SK-N-SH (cell line): ENCODE measurements around the gene MACROD2. TPM values are rescaled to one million over a fixed set of nuclear protein-coding genes. Genes with fewer than 3 reads are reported as not detected.
"Not testable (repeated sequence)": the region's sequence is repeated elsewhere in the genome, so short reads cannot be mapped to it uniquely, and the experiment has no call there.

Experiments
- CTCF ChIA-PET: fragments of 300-600, 350-600 bp; formaldehyde crosslinking; extraction: SDS; loops from one replicate; lab custom pipeline; 2021; lab: Yijun Ruan, JAX
- POLR2A ChIA-PET: fragments of 350-600 bp; sonication (Branson Sonifier 250); formaldehyde crosslinking; extraction: SDS; loops from one replicate; lab custom pipeline; 2020; ENCODE audit warnings: antibody characterized with exemption, inconsistent platforms; lab: Yijun Ruan, JAX
- DNase-seq: peaks from one replicate; pipeline ENCODE4 v3.0.0; 2012
- H2AFZ ChIP-seq: fragments of 200-600 bp; sonication (generic); 2 replicates; pipeline ENCODE4 v1.8.1; 2016; ENCODE audit warnings: antibody characterized with exemption, mild to moderate bottlenecking, low read depth
- H3F3A ChIP-seq: fragments of 200-600 bp; sonication (generic); replicated peaks from 2 replicates; pipeline ENCODE3; 2016; ENCODE audit warnings: antibody characterized with exemption, mild to moderate bottlenecking; ENCODE audit not compliant: insufficient read depth
- H3K27ac ChIP-seq, 2 experiments: fragments of 200-500 bp in 1 of 2; fragments of 200-600 bp in 1 of 2; sonication (Bioruptor generic) in 1 of 2; sonication (generic), shearing (Covaris generic) in 1 of 2; 2 replicates each; pipeline versions ENCODE4 v1.5.1 to v1.6.1; 2014 to 2016; ENCODE audit warnings: low read depth in 2 of 2, inconsistent platforms in 1 of 2, low read length in 1 of 2, mild to moderate bottlenecking in 1 of 2, mixed read lengths in 1 of 2
- H3K27me3 ChIP-seq: fragments of 200-600 bp; sonication (generic), shearing (Covaris generic); 2 replicates; pipeline ENCODE4 v1.6.1; 2016; ENCODE audit warnings: mixed run types; ENCODE audit not compliant: insufficient read depth
- H3K36me3 ChIP-seq, 2 experiments: fragments of 200-500 bp in 1 of 2; fragments of 200-600 bp in 1 of 2; sonication (Bioruptor generic) in 1 of 2; sonication (generic) in 1 of 2; replicated peaks in 1 of 2; 2 replicates each; pipeline versions ENCODE3 to v1.5.1; 2014 to 2016; ENCODE audit warnings: low read length in 1 of 2, mild to moderate bottlenecking in 1 of 2; ENCODE audit not compliant: insufficient read depth in 2 of 2, control insufficient read depth in 1 of 2
- H3K4me1 ChIP-seq, 2 experiments: fragments of 200-500 bp in 1 of 2; fragments of 200-600 bp in 1 of 2; sonication (Bioruptor generic) in 1 of 2; sonication (generic), shearing (Covaris generic) in 1 of 2; 2 replicates each; pipeline versions ENCODE4 v1.5.1 to v1.6.1; 2014 to 2016; ENCODE audit warnings: low read depth in 1 of 2, low read length in 1 of 2, mixed run types in 1 of 2; ENCODE audit not compliant: insufficient read depth in 2 of 2, control insufficient read depth in 1 of 2
- H3K4me2 ChIP-seq: fragments of 200-600 bp; sonication (generic), shearing (Covaris generic); 2 replicates; pipeline ENCODE4 v1.6.1; 2017; ENCODE audit warnings: mixed run types
- H3K4me3 ChIP-seq, 2 experiments: fragments of 200-500 bp in 1 of 2; fragments of 200-600 bp in 1 of 2; sonication (Bioruptor generic) in 1 of 2; sonication (generic), shearing (Covaris generic) in 1 of 2; 2 replicates each; pipeline versions ENCODE4 v1.5.1 to v1.8.1; 2014 to 2016; ENCODE audit warnings: low read depth in 2 of 2, inconsistent platforms in 1 of 2, low read length in 1 of 2, mild to moderate bottlenecking in 1 of 2, mixed read lengths in 1 of 2, moderate library complexity in 1 of 2
- H3K79me2 ChIP-seq: fragments of 200-600 bp; sonication (generic); 2 replicates; pipeline ENCODE4 v1.8.1; 2017; ENCODE audit warnings: mild to moderate bottlenecking; ENCODE audit not compliant: insufficient read depth
- H3K9ac ChIP-seq: fragments of 200-600 bp; sonication (generic); 2 replicates; pipeline ENCODE4 v1.6.1; 2017; ENCODE audit warnings: mixed run types
- H3K9me2 ChIP-seq: fragments of 200-600 bp; sonication (generic); 2 replicates; pipeline ENCODE4 v1.6.1; 2017; ENCODE audit warnings: mixed run types
- H3K9me3 ChIP-seq: fragments of 200-600 bp; sonication (generic); 2 replicates; pipeline ENCODE4 v1.6.1; 2017; ENCODE audit warnings: mixed run types, mild to moderate bottlenecking, moderate library complexity
- H4K20me1 ChIP-seq: fragments of 200-600 bp; sonication (generic); 2 replicates; pipeline ENCODE4 v1.6.1; 2017; ENCODE audit warnings: mild to moderate bottlenecking, mixed run types; ENCODE audit not compliant: insufficient read depth
- EP300 ChIP-seq, 2 experiments: IDR thresholded peaks; 2 replicates each; pipeline versions ENCODE4 v1.4.0 to v1.6.1; 2012; ENCODE audit warnings: borderline replicate concordance in 1 of 2, low read depth in 1 of 2, low read length in 1 of 2
- FOXM1 ChIP-seq: IDR thresholded peaks from 2 replicates; pipeline ENCODE4 v1.4.0; 2012; ENCODE audit warnings: low read depth, mild to moderate bottlenecking
- RCOR1 ChIP-seq: fragments of 150-350 bp; IDR thresholded peaks from 2 replicates; pipeline ENCODE4 v1.6.1; 2017; ENCODE audit warnings: antibody characterized with exemption, low read length
- REST ChIP-seq: IDR thresholded peaks from 2 replicates; pipeline ENCODE4 v1.6.1; 2012; ENCODE audit warnings: mild to moderate bottlenecking, low read depth, low read length, moderate library complexity
- RFX5 ChIP-seq: IDR thresholded peaks from 2 replicates; pipeline ENCODE4 v1.6.1; 2012; ENCODE audit warnings: mild to moderate bottlenecking, improper control_type of control experiment, low read length
- WGBS: methylation state at CpG from one replicate; pipeline ENCODE4 v1.1.6; 2017; ENCODE audit warnings: low lambda C conversion rate; 5-methylcytosine and 5-hydroxymethylcytosine counted together
- polyA plus RNA-seq, 3 experiments: library from polyadenylated mRNA; depleted of rRNA; stranded (reverse); fragments of >200 nt; gene quantifications; 2 replicates each; pipeline ENCODE4 v1.2.3, GENCODE V29; 2012
- TF ChIP-seq, protein P1 (sequence below): IDR thresholded peaks from 2 replicates; pipeline ENCODE4; 2012
- TF ChIP-seq, protein P2 (sequence below): fragments of 150-350 bp; IDR thresholded peaks from 2 replicates; pipeline ENCODE4 v1.6.1; 2017; ENCODE audit warnings: antibody characterized with exemption, low read length, low read depth, borderline replicate concordance

MACROD2 gene
- polyA plus RNA-seq, 1 of the 3 experiments (the other 2 are of a cell fraction): 0.33 TPM

- H3K4me3 ChIP-seq, H3K36me3 ChIP-seq, H3K9me3 ChIP-seq, CTCF ChIA-PET, H3K4me2 ChIP-seq, H3K79me2 ChIP-seq, DNase-seq, POLR2A ChIA-PET, H3K27me3 ChIP-seq, H3K9me2 ChIP-seq, H3K27ac ChIP-seq, H3K9ac ChIP-seq, H2AFZ ChIP-seq, H3K4me1 ChIP-seq, H4K20me1 ChIP-seq, H3F3A ChIP-seq: not testable (repeated sequence)
- WGBS: 84% methylated on average over 3 of the region's 3 CpGs
Measured at GRCh38 chr20:14981486-14981885, 986.2 kb downstream of the MACROD2 start.

GRCh38 chr20:14982324-14982723 is 987.0 kb downstream of the MACROD2 start:
- H3K79me2 ChIP-seq, POLR2A ChIA-PET, DNase-seq, H3K4me2 ChIP-seq, H3K27me3 ChIP-seq, H4K20me1 ChIP-seq, H2AFZ ChIP-seq, H3K27ac ChIP-seq, H3K36me3 ChIP-seq, H3K9me2 ChIP-seq, H3K9ac ChIP-seq, H3F3A ChIP-seq, H3K9me3 ChIP-seq, CTCF ChIA-PET, H3K4me1 ChIP-seq, H3K4me3 ChIP-seq: not testable (repeated sequence)
- 40% methylated on average over 1 of the region's 1 CpG for WGBS

DNA sequence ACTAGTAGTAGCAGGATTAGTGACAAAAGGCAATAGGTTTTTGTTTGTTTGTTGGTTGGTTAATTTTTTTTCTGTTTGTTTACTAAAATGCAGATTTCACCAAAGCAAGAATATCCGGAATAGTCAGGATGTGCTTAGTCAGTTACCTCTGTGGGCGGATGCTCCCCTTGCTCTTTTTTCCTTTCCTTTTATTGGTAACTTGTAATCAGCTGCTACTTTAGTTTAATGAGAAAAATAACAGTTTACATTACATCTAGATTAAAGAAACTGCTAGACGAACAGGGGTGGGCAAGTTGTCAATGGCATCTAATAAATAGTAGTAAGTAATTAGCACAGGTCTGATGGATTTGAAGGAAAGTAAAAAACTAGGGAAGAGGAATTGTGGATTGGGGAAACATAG is 989.0 kb downstream of the MACROD2 start:
- Histone ChIP-seq H2AFZ (no peak overlapping the region), H3K9me3 (no peaks in the 10 kb centered on the region), H3K4me1 (no peaks in the 10 kb centered on the region), H3K4me3 (no peak overlapping the region), H3K4me2 (no peak overlapping the region), H3K9me2 (no peaks in the 10 kb centered on the region), H3K27ac (no peak overlapping the region), H3K27me3 (no peaks in the 10 kb centered on the region), H3K9ac (no peak overlapping the region), H3F3A (no peaks in the 10 kb centered on the region), H3K79me2 (no peaks in the 10 kb centered on the region)
- POLR2A ChIA-PET: no interaction called here
- 89% methylated on average over 3 of the region's 3 CpGs for WGBS
- CTCF ChIA-PET: interaction anchor here (1.0 to 1.1 kb wide), 2 partner anchors 8 to 14 kb away, joined by 3 to 4 read pairs; no protein-coding TSS in a partner anchor
- no peak for TF ChIP-seq RFX5
- TF ChIP-seq, protein P1, sequence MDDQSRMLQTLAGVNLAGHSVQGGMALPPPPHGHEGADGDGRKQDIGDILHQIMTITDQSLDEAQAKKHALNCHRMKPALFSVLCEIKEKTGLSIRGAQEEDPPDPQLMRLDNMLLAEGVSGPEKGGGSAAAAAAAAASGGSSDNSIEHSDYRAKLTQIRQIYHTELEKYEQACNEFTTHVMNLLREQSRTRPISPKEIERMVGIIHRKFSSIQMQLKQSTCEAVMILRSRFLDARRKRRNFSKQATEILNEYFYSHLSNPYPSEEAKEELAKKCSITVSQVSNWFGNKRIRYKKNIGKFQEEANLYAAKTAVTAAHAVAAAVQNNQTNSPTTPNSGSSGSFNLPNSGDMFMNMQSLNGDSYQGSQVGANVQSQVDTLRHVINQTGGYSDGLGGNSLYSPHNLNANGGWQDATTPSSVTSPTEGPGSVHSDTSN: no peak
- no peak for TF ChIP-seq EP300 (IDR thresholded peaks at IDR 0.05; ENCODE audit: borderline replicate concordance in 1 of 2, low read depth in 1 of 2, low read length in 1 of 2)
- no peak for TF ChIP-seq RCOR1
- TF ChIP-seq, protein P2, sequence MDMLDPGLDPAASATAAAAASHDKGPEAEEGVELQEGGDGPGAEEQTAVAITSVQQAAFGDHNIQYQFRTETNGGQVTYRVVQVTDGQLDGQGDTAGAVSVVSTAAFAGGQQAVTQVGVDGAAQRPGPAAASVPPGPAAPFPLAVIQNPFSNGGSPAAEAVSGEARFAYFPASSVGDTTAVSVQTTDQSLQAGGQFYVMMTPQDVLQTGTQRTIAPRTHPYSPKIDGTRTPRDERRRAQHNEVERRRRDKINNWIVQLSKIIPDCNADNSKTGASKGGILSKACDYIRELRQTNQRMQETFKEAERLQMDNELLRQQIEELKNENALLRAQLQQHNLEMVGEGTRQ: no peak
- no peak for TF ChIP-seq FOXM1
- no peak for TF ChIP-seq REST
- TF ChIP-seq, all 33 proteins: peak for 0
- no peak for DNase-seq
- no peaks in the 10 kb centered on the region for H3K36me3 ChIP-seq
- no peaks in the 10 kb centered on the region for H4K20me1 ChIP-seq
